Measurements from ENCODE around the gene PCDHA5.

Gene PCDHA5

GRCh38 chr5:140862441-140863295 is 41.3 kb downstream of the PCDHA5 start:
- DNase-seq (ENCODE audit: low read depth), result no peak

GRCh38 chr5:140868721-140869554 is 47.5 kb downstream of the PCDHA5 start, which contains the start of gene PCDHA11:
Gene PCDHA11, plus strand, starts transcription at chr5:140868957. Its CDS starts 147 bp downstream, at chr5:140869104.
- DNase-seq (ENCODE audit: low read depth), result no peak

DNA sequence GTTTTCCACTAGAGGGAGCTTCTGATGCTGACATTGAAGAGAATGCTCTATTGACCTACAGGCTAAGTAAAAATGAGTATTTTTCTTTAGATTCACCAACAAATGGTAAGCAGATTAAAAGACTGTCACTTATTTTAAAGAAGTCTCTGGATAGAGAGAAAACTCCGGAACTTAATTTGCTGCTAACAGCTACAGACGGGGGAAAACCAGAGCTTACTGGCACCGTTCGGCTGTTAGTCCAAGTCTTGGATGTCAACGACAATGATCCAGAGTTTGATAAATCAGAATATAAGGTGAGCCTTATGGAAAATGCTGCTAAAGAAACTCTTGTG is 48.1 kb downstream of the PCDHA5 start:
- no peak for DNase-seq (ENCODE audit: low read depth)

- DNase-seq (ENCODE audit: low read depth), result no peak
These were observed 49.1 kb downstream of the PCDHA5 start for GRCh38 chr5:140870221-140871201.

Data from stimulated activated CD8-positive, alpha-beta memory T cell treated with anti-CD3 and anti-CD28 coated beads, Interleukin-7, amount 100 ng/mL, for 24 hours (primary cell).